Measurements from ENCODE around the gene SPATA2.

The SPATA2 gene

GRCh38 chr20:49941456-49941855, 26.1 kb upstream of the SPATA2 start:
- peaks cover 59% of the 10 kb centered on the region for H4K20me1 ChIP-seq (ENCODE audit: insufficient read depth, low read length, poor library complexity, severe bottlenecking)
- H3F3A ChIP-seq (ENCODE audit: low read depth): no peaks in the 10 kb centered on the region
- no peak overlapping the region for H3K9ac ChIP-seq (ENCODE audit: low read depth, low read length, poor library complexity, severe bottlenecking)

GRCh38 chr20:49938173-49939163, 23.1 kb upstream of the SPATA2 start:
- TF ChIP-seq EZH2phosphoT487 (IDR thresholded peaks at IDR 0.05; ENCODE audit: borderline replicate concordance) (no peak), CTCF (conservative IDR thresholded peaks at IDR 0.05; ENCODE audit: low read length) (no peak)
- H2AFZ ChIP-seq (ENCODE audit: low read length): no peak overlapping the region
- H3F3A ChIP-seq (ENCODE audit: low read depth): no peaks in the 10 kb centered on the region
- H3K27me3 ChIP-seq (ENCODE audit: insufficient read depth, low read length, poor library complexity, severe bottlenecking): no peaks in the 10 kb centered on the region
- H4K20me1 ChIP-seq (ENCODE audit: insufficient read depth, low read length, poor library complexity, severe bottlenecking): peaks cover 55% of the 10 kb centered on the region
- peaks cover 14% of the 10 kb centered on the region; the same call in 1 of the 2 replicates for H3K36me3 ChIP-seq (ENCODE audit: insufficient read depth, low read length)
- H3K9ac ChIP-seq (ENCODE audit: low read depth, low read length, poor library complexity, severe bottlenecking): peak overlapping the region; percentile 90
- H3K4me3 ChIP-seq (ENCODE audit: low read length, poor library complexity, severe bottlenecking): peak overlapping the region; percentile 87
- H3K79me2 ChIP-seq (ENCODE audit: insufficient read depth, low read length): peaks cover 79% of the 10 kb centered on the region
- no peaks in the 10 kb centered on the region for H3K9me2 ChIP-seq (replicated peaks; ENCODE audit: low read depth, low read length)
- H3K9me3 ChIP-seq (ENCODE audit: insufficient read depth, low read depth, low read length): no peaks in the 10 kb centered on the region
- H3K4me1 ChIP-seq (ENCODE audit: insufficient read depth, low read length, poor library complexity, severe bottlenecking): peaks cover 60% of the 10 kb centered on the region
- H3K4me2 ChIP-seq (ENCODE audit: low read depth, low read length, poor library complexity, severe bottlenecking): peak overlapping the region; percentile 91

More at GRCh38 chr20:49941456-49941855, 26.1 kb upstream of the SPATA2 start:
- Histone ChIP-seq H3K4me1 (ENCODE audit: insufficient read depth, low read length, poor library complexity, severe bottlenecking) (peaks cover 52% of the 10 kb centered on the region), H3K9me3 (ENCODE audit: insufficient read depth, low read depth, low read length) (no peaks in the 10 kb centered on the region), H3K4me3 (ENCODE audit: low read length, poor library complexity, severe bottlenecking) (peak overlapping the region; percentile 5), H3K27me3 (ENCODE audit: insufficient read depth, low read length, poor library complexity, severe bottlenecking) (no peaks in the 10 kb centered on the region), H3K4me2 (ENCODE audit: low read depth, low read length, poor library complexity, severe bottlenecking) (peak overlapping the region; percentile 43), H3K79me2 (ENCODE audit: insufficient read depth, low read length) (peaks cover 84% of the 10 kb centered on the region), H2AFZ (ENCODE audit: low read length) (no peak overlapping the region), H3K36me3 (ENCODE audit: insufficient read depth, low read length) (peaks cover 36% of the 10 kb centered on the region; the same call in 1 of the 2 replicates), H3K9me2 (replicated peaks; ENCODE audit: low read depth, low read length) (no peaks in the 10 kb centered on the region)
- TF ChIP-seq EZH2phosphoT487 (IDR thresholded peaks at IDR 0.05; ENCODE audit: borderline replicate concordance): no peak

GRCh38 chr20:49937027-49937929, 21.9 kb upstream of the SPATA2 start:
- H3K4me1 ChIP-seq (ENCODE audit: insufficient read depth, low read length, poor library complexity, severe bottlenecking): peaks cover 55% of the 10 kb centered on the region
- no peak for TF ChIP-seq CTCF (conservative IDR thresholded peaks at IDR 0.05; ENCODE audit: low read length)
- no peaks in the 10 kb centered on the region for H3F3A ChIP-seq (ENCODE audit: low read depth)
- H3K9ac ChIP-seq (ENCODE audit: low read depth, low read length, poor library complexity, severe bottlenecking): peak overlapping the region; percentile 90
- H3K9me3 ChIP-seq (ENCODE audit: insufficient read depth, low read depth, low read length): no peaks in the 10 kb centered on the region
- H2AFZ ChIP-seq (ENCODE audit: low read length): 0 out of 2 replicates have a peak overlapping the region, but pooled peaks have one; percentile 80
- no peaks in the 10 kb centered on the region for H3K9me2 ChIP-seq (replicated peaks; ENCODE audit: low read depth, low read length)
- H3K4me3 ChIP-seq (ENCODE audit: low read length, poor library complexity, severe bottlenecking): peak overlapping the region; percentile 87
- H3K79me2 ChIP-seq (ENCODE audit: insufficient read depth, low read length): peaks cover 68% of the 10 kb centered on the region
- peaks cover 14% of the 10 kb centered on the region; the same call in 1 of the 2 replicates for H3K36me3 ChIP-seq (ENCODE audit: insufficient read depth, low read length)
- no peaks in the 10 kb centered on the region for H3K27me3 ChIP-seq (ENCODE audit: insufficient read depth, low read length, poor library complexity, severe bottlenecking)
- peaks cover 53% of the 10 kb centered on the region for H4K20me1 ChIP-seq (ENCODE audit: insufficient read depth, low read length, poor library complexity, severe bottlenecking)
- H3K4me2 ChIP-seq (ENCODE audit: low read depth, low read length, poor library complexity, severe bottlenecking): peak overlapping the region; percentile 91
